Brain microvascular endothelial cell (primary cell): ENCODE results near the gene IL31RA.

Experiments
- DNase-seq: peaks from one replicate; pipeline ENCODE4 v3.0.0-alpha.2; 2020
- H3K27ac ChIP-seq: fragments of 250-450 bp; sonication (Bioruptor Pico); 2 replicates; pipeline ENCODE4 v1.5.1; 2020; ENCODE audit warnings: mild to moderate bottlenecking, moderate library complexity
- H3K27me3 ChIP-seq: fragments of 250-450 bp; sonication (Bioruptor Pico); replicated peaks from 2 replicates; pipeline ENCODE4 v1.5.1; 2020; ENCODE audit warnings: mild to moderate bottlenecking
- H3K36me3 ChIP-seq: fragments of 250-450 bp; sonication (Bioruptor Pico); replicated peaks from 2 replicates; pipeline ENCODE4 v1.5.1; 2020; ENCODE audit warnings: mild to moderate bottlenecking
- H3K4me3 ChIP-seq: 2 replicates; pipeline ENCODE4 v1.5.1; 2011; ENCODE audit warnings: low read depth, mild to moderate bottlenecking, control low read depth, low read length, moderate library complexity
- in situ Hi-C: cut with HindIII; loops from 2 replicates; pipeline ENCODE4 v1.10.0; 2017; ENCODE audit warnings: low sequenced_read_pairs, low pct_ligation_motif_present
- TF ChIP-seq, protein P1 (sequence below): IDR thresholded peaks from 2 replicates; pipeline ENCODE4 v1.5.1; 2011; ENCODE audit warnings: low read depth, mild to moderate bottlenecking, moderate library complexity, low read length, control low read depth, inconsistent platforms; ENCODE audit errors: missing control alignments

The IL31RA gene

DNA sequence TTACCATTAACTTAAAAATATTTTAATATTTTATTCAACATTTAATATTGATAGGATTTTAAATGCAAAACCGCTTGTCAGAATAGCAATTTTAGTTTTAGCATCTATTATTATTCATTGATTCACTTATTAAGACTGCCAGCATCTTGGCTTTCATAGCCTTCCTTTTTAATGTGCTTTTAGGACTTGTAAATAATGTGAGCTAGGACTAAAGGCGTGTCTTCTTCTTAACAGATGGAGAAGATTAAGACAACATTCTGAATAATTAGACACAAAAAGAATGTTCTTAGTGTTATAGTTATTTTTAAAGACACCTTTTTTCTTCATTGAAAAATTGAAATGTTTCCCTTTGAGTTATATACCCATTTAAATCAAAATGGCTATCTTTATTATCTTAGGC is 6.9 kb downstream of the IL31RA start:
- Histone ChIP-seq H3K36me3 (no peaks in the 10 kb centered on the region), H3K27ac (no peak overlapping the region), H3K27me3 (no peaks in the 10 kb centered on the region), H3K4me3 (no peak overlapping the region)
- DNase-seq = no peak
- in situ Hi-C loops = no loop called here
- TF ChIP-seq, protein P1, sequence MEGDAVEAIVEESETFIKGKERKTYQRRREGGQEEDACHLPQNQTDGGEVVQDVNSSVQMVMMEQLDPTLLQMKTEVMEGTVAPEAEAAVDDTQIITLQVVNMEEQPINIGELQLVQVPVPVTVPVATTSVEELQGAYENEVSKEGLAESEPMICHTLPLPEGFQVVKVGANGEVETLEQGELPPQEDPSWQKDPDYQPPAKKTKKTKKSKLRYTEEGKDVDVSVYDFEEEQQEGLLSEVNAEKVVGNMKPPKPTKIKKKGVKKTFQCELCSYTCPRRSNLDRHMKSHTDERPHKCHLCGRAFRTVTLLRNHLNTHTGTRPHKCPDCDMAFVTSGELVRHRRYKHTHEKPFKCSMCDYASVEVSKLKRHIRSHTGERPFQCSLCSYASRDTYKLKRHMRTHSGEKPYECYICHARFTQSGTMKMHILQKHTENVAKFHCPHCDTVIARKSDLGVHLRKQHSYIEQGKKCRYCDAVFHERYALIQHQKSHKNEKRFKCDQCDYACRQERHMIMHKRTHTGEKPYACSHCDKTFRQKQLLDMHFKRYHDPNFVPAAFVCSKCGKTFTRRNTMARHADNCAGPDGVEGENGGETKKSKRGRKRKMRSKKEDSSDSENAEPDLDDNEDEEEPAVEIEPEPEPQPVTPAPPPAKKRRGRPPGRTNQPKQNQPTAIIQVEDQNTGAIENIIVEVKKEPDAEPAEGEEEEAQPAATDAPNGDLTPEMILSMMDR = no peak

DNA sequence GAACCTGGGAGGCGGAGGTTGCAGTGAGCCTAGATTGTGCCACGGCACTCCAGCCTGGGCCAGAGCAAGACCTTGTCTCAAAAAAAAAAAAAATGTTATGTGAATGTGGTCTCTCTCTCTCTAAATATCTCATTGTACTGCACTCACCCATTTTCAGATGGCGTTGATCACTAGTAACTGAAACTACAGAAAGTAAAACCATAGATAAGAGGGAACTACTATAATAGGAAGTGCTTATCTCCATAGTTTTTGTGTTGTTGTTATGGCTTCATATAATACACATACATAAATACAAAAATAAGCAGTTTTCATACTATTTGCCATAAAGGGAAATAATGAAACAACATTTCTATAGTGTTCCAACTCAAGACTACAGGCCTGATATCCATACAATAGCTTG is 9.1 kb downstream of the IL31RA start:
- Histone ChIP-seq H3K36me3 (no peaks in the 10 kb centered on the region), H3K27me3 (no peaks in the 10 kb centered on the region), H3K4me3 (no peak overlapping the region), H3K27ac (no peak overlapping the region)
- no peak for DNase-seq
- in situ Hi-C loops = no loop called here
- TF ChIP-seq, protein P1 = no peak

DNA sequence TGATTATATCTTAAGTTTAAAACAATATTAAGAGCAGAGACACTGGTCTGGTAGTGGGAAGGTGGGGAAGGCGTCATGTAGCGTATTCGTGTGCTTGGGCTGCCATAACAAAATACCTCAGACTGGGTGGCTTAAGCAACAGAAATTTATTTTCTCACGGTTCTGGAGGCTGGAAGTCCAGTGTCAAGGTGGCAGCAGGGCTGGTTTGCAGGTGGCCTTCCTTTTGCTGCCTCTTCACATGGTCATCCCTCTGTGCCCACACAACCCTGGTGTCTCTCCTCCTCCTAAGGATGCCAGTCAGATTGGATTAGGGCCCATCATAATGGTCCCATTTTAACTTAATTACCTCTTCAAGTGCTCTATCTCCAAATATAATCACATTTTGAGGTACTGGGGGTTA is 9.6 kb downstream of the IL31RA start:
- Histone ChIP-seq H3K4me3 (no peak overlapping the region), H3K27ac (no peak overlapping the region), H3K36me3 (no peaks in the 10 kb centered on the region), H3K27me3 (no peaks in the 10 kb centered on the region)
- in situ Hi-C loops = no loop called here
- TF ChIP-seq, protein P1 = no peak
- DNase-seq = no peak

DNA sequence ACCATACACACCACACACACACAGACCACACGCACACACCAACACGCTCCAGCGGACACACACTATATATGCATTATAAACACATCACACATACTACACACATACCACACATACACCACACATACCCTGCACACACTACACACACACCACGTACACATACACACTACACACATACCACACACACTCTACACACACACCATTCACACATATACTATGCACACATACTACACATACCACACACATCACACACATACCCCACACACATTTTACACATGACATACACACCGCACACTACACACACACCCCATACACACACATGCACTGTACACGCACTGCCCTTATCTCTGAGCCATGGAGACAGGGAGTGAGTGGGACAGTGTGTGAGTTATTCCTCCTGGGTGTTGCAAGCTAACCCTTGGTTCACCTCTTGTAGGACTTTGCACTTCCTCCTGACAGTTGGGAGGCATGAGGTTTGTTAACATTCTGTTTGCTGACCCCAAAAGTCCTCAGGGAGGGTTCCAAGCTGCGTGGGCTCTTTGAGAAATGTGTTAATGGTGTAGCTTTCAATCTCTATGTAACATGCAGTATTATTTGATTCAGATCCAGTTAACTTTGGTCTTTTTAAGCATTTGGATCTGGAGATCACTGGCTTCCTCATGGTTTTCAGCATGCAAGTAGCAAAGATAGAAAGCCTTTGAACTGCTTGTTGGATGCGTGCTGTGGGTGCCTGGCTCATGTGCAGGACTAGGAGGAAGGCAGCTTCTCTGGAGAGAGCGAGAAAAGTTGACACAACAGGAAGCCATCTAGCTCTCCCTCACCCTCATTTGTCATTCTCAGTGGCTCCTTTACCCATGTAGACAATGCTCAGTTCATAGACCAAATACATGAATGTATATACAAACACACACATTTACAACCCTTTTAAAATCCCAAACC is 13.7 kb downstream of the IL31RA start:
- in situ Hi-C loops = no loop called here
- peak; percentile 25 for DNase-seq
- Histone ChIP-seq H3K36me3 (no peaks in the 10 kb centered on the region), H3K4me3 (no peak overlapping the region), H3K27ac (no peak overlapping the region), H3K27me3 (no peaks in the 10 kb centered on the region)
- TF ChIP-seq, protein P1 = no peak

DNA sequence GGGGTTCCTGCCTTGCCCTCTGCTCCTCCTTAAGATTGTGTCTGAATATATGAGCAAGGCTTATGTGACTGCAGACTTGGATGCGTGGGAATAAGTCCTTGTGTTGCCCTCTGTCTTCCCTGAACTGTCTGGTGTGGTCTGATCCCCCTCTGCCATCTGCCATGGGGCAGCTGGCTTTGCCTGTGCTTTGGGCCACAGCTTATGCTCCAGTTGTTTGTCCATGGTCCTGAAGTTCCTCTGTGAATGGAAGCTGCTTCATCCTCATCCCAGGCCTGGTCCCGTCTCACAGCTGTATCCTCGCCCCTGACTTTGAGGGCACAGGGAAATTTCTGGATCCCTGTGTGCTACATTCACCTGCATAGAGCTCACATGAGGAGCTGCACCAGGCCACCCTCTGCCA is 14.7 kb downstream of the IL31RA start:
- no peak overlapping the region for H3K4me3 ChIP-seq
- H3K27ac ChIP-seq = no peak overlapping the region
- DNase-seq = peak; percentile 23
- no peaks in the 10 kb centered on the region for H3K27me3 ChIP-seq
- in situ Hi-C loops = no loop called here
- TF ChIP-seq, protein P1 = no peak
- no peaks in the 10 kb centered on the region for H3K36me3 ChIP-seq
